ENCODE measurements around the gene NEGR1. TPM values are rescaled to one million over a fixed set of nuclear protein-coding genes. Genes with fewer than 3 reads are reported as not detected.

Gene NEGR1
- total RNA-seq, 1 experiment from 2014 or later = 0.05 TPM

DNA sequence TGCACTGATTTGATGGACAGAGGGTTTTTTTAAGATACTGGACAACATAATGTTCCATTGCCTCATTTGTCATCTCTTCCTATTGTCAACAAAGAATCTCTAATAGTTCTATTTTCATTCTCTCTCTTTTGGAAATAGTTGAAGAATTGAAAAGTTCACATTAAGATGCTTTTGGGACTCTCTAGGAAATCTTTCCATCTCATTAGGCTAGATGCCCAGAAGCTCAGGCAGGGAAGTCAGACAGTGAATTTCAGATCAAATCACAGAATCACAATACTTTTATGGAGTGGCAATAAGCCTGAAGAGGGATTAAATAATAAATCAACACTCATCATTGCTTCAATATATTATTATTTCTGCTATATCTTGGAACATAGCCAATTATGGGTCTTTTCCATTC lies 29.2 kb downstream of the NEGR1 start:
- H3K4me2 ChIP-seq (ENCODE audit: low read length) = no peak overlapping the region
- peaks cover 0 to 11% of the 10 kb centered on the region in 2 experiments; a peak in 2 of 4 replicates for H3K9me3 ChIP-seq (ENCODE audit: control insufficient read depth in 1 of 2, insufficient read depth in 1 of 2, low read depth in 1 of 2, low read length in 2 of 2)
- no peak overlapping the region for H3K27ac ChIP-seq (ENCODE audit: low read depth, low read length)
- ATAC-seq (no peak), DNase-seq (ENCODE audit: low read depth, low spot score) (no peak)
- H3K9me2 ChIP-seq (ENCODE audit: insufficient read depth) = no peaks in the 10 kb centered on the region
- H3K4me1 ChIP-seq (ENCODE audit: control insufficient read depth in 1 of 2, insufficient read depth in 2 of 2, low read length in 2 of 2) = no peaks in the 10 kb centered on the region
- H4K20me1 ChIP-seq (ENCODE audit: insufficient read depth) = no peaks in the 10 kb centered on the region
- no peak overlapping the region for H2AFZ ChIP-seq (ENCODE audit: low read depth, low read length, poor library complexity, severe bottlenecking)
- no peaks in the 10 kb centered on the region for H3K36me3 ChIP-seq (ENCODE audit: control insufficient read depth in 1 of 2, insufficient read depth in 2 of 2, low read length in 2 of 2)
- H3K4me3 ChIP-seq (replicated peaks in 1 of 2; ENCODE audit: low read depth in 1 of 2, low read length in 2 of 2) = no peak overlapping the region
- H3K9ac ChIP-seq (ENCODE audit: low read length) = no peak overlapping the region
- ChIA-PET CTCF (no interaction called here), RAD21 (ENCODE audit: low non-redundant PET in 1 of 2, low total read pairs in 2 of 2, uncharacterized antibody in 2 of 2, unreplicated experiment in 2 of 2) (no interaction called here), POLR2A (no interaction called here)
- TF ChIP-seq ZNF274 (IDR thresholded peaks at IDR 0.05; ENCODE audit: low read depth, low read length) (no peak), RAD21 (IDR thresholded peaks at IDR 0.05; ENCODE audit: low read depth) (no peak), SIN3A (IDR thresholded peaks at IDR 0.05; ENCODE audit: low read depth) (no peak), CTCF (IDR thresholded peaks at IDR 0.05 in 2 of 3, conservative IDR thresholded peaks at IDR 0.05 in 1 of 3; ENCODE audit: borderline replicate concordance in 1 of 3, insufficient read depth in 1 of 3, low read depth in 2 of 3, low read length in 2 of 3) (no peak)
- BruUV-seq (replicated peaks) = no TSS peak
- H3K79me2 ChIP-seq (ENCODE audit: insufficient read depth, low read length) = no peaks in the 10 kb centered on the region
- intact Hi-C loops (cut with micrococcal nuclease) = no loop called here
- H3K27me3 ChIP-seq (ENCODE audit: insufficient read depth, low read length) = no peaks in the 10 kb centered on the region

DNA sequence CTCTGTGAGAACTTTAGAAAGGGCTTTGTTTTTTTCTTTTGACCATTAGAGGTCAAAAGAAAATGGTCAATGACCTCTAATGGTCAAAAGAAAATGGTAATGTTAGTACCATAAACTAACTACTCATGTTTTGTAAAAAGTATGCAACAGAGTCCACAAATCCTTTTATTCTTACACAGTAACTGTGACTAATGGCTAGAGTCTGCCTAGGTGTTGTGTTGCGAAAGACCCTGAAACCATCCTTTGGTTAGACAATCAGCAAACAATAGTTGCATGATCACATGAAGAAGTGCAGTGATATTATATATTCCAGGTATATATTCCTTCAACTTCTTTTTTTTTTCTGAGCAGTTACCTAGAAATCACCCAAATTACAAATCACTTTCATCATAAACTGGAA lies 40.9 kb downstream of the NEGR1 start:
- Histone ChIP-seq H3K36me3 (ENCODE audit: control insufficient read depth in 1 of 2, insufficient read depth in 2 of 2, low read length in 2 of 2) (no peaks in the 10 kb centered on the region), H3K27ac (ENCODE audit: low read depth, low read length) (no peak overlapping the region), H3K4me2 (ENCODE audit: low read length) (no peak overlapping the region), H2AFZ (ENCODE audit: low read depth, low read length, poor library complexity, severe bottlenecking) (no peak overlapping the region), H3K27me3 (ENCODE audit: insufficient read depth, low read length) (no peaks in the 10 kb centered on the region), H3K4me1 (ENCODE audit: control insufficient read depth in 1 of 2, insufficient read depth in 2 of 2, low read length in 2 of 2) (no peaks in the 10 kb centered on the region), H4K20me1 (ENCODE audit: insufficient read depth) (no peaks in the 10 kb centered on the region), H3K79me2 (ENCODE audit: insufficient read depth, low read length) (no peaks in the 10 kb centered on the region), H3K9ac (ENCODE audit: low read length) (no peak overlapping the region), H3K9me2 (ENCODE audit: insufficient read depth) (no peaks in the 10 kb centered on the region), H3K9me3 (ENCODE audit: control insufficient read depth in 1 of 2, insufficient read depth in 1 of 2, low read depth in 1 of 2, low read length in 2 of 2) (peaks cover 6 to 8% of the 10 kb centered on the region in 2 experiments; a peak in 2 of 4 replicates), H3K4me3 (replicated peaks in 1 of 2; ENCODE audit: low read depth in 1 of 2, low read length in 2 of 2) (no peak overlapping the region)
- no TSS peak for BruUV-seq (replicated peaks)
- intact Hi-C loops (cut with micrococcal nuclease) = no loop called here
- TF ChIP-seq ELF1 (IDR thresholded peaks at IDR 0.05; ENCODE audit: borderline replicate concordance, low read depth) (no peak), RAD21 (IDR thresholded peaks at IDR 0.05; ENCODE audit: low read depth) (no peak), POLR2A (IDR thresholded peaks at IDR 0.05; ENCODE audit: borderline replicate concordance, extremely low read depth, insufficient read depth, insufficient read length) (no peak), YY1 (IDR thresholded peaks at IDR 0.05; ENCODE audit: extremely low read depth, insufficient replicate concordance, low read depth, low read length) (no peak), SP1 (IDR thresholded peaks at IDR 0.05; ENCODE audit: low read depth) (no peak), ZNF274 (IDR thresholded peaks at IDR 0.05; ENCODE audit: low read depth, low read length) (no peak), EZH2 (IDR thresholded peaks at IDR 0.05) (no peak), CBX3 (IDR thresholded peaks at IDR 0.05; ENCODE audit: low read depth) (no peak), ZFX (IDR thresholded peaks at IDR 0.05) (no peak), SRF (IDR thresholded peaks at IDR 0.05; ENCODE audit: low read depth) (no peak), JUND (IDR thresholded peaks at IDR 0.05) (no peak), CTCF (IDR thresholded peaks at IDR 0.05 in 2 of 3, conservative IDR thresholded peaks at IDR 0.05 in 1 of 3; ENCODE audit: borderline replicate concordance in 1 of 3, insufficient read depth in 1 of 3, low read depth in 2 of 3, low read length in 2 of 3) (no peak)
- TF ChIP-seq, protein P1, sequence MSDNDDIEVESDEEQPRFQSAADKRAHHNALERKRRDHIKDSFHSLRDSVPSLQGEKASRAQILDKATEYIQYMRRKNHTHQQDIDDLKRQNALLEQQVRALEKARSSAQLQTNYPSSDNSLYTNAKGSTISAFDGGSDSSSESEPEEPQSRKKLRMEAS (IDR thresholded peaks at IDR 0.05) = no peak
- RAD21 ChIA-PET (ENCODE audit: low non-redundant PET in 1 of 2, low total read pairs in 2 of 2, uncharacterized antibody in 2 of 2, unreplicated experiment in 2 of 2) = no interaction called here
- POLR2A ChIA-PET = no interaction called here
- DNase-seq (ENCODE audit: low read depth, low spot score) = no peak
- CTCF ChIA-PET = no interaction called here
- no peak for ATAC-seq
